Measurements from ENCODE around the gene CLEC20A. TPM values are rescaled to one million over a fixed set of nuclear protein-coding genes. Genes with fewer than 3 reads are reported as not detected.

CLEC20A gene
- total and polyA plus RNA-seq, 2 of the 8 experiments (the other 6 are each of a cell fraction or from before 2014, with no cell fraction given): not detected

DNA sequence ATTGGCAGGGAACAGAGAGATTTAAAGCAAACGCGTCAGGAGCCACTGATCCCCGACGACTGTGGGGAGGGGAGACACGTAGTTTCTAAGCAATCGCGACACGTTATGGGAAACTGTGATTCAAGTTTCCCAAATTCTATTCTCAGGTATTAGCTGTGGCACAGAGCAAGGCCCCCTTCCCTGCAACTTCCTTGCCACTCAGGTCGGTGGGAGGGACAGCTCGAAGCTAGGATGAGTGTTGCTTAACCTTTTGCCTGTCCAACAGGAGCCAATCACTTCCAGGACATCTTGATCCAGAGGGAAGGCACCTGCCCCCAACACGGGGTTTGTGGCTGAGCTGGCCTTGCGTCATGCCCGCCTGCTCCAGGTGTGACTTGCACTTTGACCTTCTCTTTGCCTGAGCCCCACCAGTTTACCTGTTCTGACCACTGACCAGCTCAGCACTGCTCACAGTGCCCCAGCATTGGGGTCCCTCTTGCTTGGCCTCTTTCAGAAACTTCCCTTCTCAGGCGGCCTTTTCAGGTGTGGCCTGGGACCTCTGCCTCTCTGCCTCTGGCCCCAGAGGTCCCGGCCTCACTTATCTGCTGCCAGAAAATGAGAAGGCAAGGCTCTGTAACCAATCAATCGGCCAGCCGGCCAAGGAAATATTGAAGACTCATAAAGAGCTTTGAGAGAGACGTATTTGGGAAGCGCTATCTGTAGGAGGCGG is 40.8 kb upstream of the CLEC20A start:
- Histone ChIP-seq H3K9ac (replicated peaks in 1 of 4; ENCODE audit: extremely low read depth in 1 of 4, low read depth in 3 of 4, low read length in 3 of 4) (no peak overlapping the region), H4K91ac (replicated peaks; ENCODE audit: insufficient read length, low read length) (no peak overlapping the region), H3K18ac (ENCODE audit: extremely low read depth, low read length) (no peak overlapping the region), H2AFZ (ENCODE audit: low read length) (0 out of 2 replicates have a peak overlapping the region, but pooled peaks have one; percentile 31), H3K14ac (ENCODE audit: insufficient read length) (no peak overlapping the region), H2BK5ac (ENCODE audit: low read depth, low read length) (no peak overlapping the region), H4K5ac (ENCODE audit: insufficient read length, low read depth, low read length) (no peak overlapping the region), H2AK5ac (ENCODE audit: low read depth, low read length) (no peak overlapping the region), H3K56ac (replicated peaks; ENCODE audit: insufficient read length, low read depth, low read length) (no peak overlapping the region), H2BK120ac (replicated peaks; ENCODE audit: low read depth, low read length) (no peak overlapping the region), H3K79me1 (ENCODE audit: low read depth, low read length) (no peaks in the 10 kb centered on the region), H2BK20ac (ENCODE audit: low read length) (no peak overlapping the region), H3K23ac (ENCODE audit: insufficient read length) (no peak overlapping the region), H3K4me3 (ENCODE audit: extremely low read depth in 1 of 4, insufficient read depth in 2 of 4, low read depth in 3 of 4, low read length in 4 of 4) (no peak overlapping the region), H3K23me2 (ENCODE audit: low read depth, low read length) (peaks cover 7% of the 10 kb centered on the region), H3K4ac (replicated peaks; ENCODE audit: insufficient read length, low read depth, low read length) (no peak overlapping the region), H3K9me3 (ENCODE audit: insufficient read depth in 2 of 2, low read depth in 1 of 2, low read length in 1 of 2) (no peaks in the 10 kb centered on the region), H2BK12ac (ENCODE audit: low read depth, low read length) (no peak overlapping the region), H3K4me1 (replicated peaks in 1 of 4; ENCODE audit: control insufficient read depth in 3 of 4, insufficient read depth in 4 of 4, low read length in 3 of 4) (0 out of 7 replicates have a peak, but pooled peaks cover 0 to 4% (median 1%) of the 10 kb centered on the region in 4 experiments), H4K8ac (ENCODE audit: extremely low read depth, insufficient read depth, low read length) (no peak overlapping the region), H3K36me3 (ENCODE audit: control insufficient read depth in 2 of 4, insufficient read depth in 4 of 4, low read length in 3 of 4) (no peaks in the 10 kb centered on the region), H3K4me2 (ENCODE audit: insufficient read depth in 1 of 2, low read depth in 2 of 2, low read length in 2 of 2) (no peak overlapping the region), H3K79me2 (ENCODE audit: control insufficient read depth in 1 of 2, insufficient read depth in 2 of 2, low read length in 2 of 2) (no peaks in the 10 kb centered on the region), H2BK15ac (ENCODE audit: low read length) (no peak overlapping the region), H4K20me1 (replicated peaks in 1 of 2; ENCODE audit: control insufficient read depth in 1 of 2, insufficient read depth in 2 of 2, low read length in 2 of 2) (no peaks in the 10 kb centered on the region), H3K27me3 (replicated peaks in 1 of 4; ENCODE audit: control insufficient read depth in 3 of 4, extremely low read depth in 1 of 4, insufficient read depth in 3 of 4, low read length in 3 of 4) (no peaks in the 10 kb centered on the region; a peak in 1 of 7 replicates), H3K27ac (ENCODE audit: low read depth, low read length) (no peak overlapping the region)
- TF ChIP-seq RXRA (IDR thresholded peaks at IDR 0.05; ENCODE audit: insufficient read depth, low read depth, low read length) (no peak), CTBP2 (IDR thresholded peaks at IDR 0.05; ENCODE audit: borderline replicate concordance, insufficient read depth, insufficient read length, low read length) (no peak), BCL11A (IDR thresholded peaks at IDR 0.05; ENCODE audit: low read depth in 2 of 2, low read length in 2 of 2) (no peak), TBP (IDR thresholded peaks at IDR 0.05; ENCODE audit: low read depth, low read length) (no peak), EZH2 (IDR thresholded peaks at IDR 0.05; ENCODE audit: low read depth, low read length, severe bottlenecking) (no peak), SP1 (IDR thresholded peaks at IDR 0.05; ENCODE audit: low read depth, low read length) (no peak), RAD21 (IDR thresholded peaks at IDR 0.05 in 1 of 2, conservative IDR thresholded peaks at IDR 0.05 in 1 of 2; ENCODE audit: low read depth in 2 of 2, low read length in 2 of 2) (no peak), MAFK (IDR thresholded peaks at IDR 0.05; ENCODE audit: low read depth, low read length) (no peak), CBX8 (IDR thresholded peaks at IDR 0.05; ENCODE audit: borderline replicate concordance, low read depth, low read length) (no peak)
- TF ChIP-seq, protein P1, sequence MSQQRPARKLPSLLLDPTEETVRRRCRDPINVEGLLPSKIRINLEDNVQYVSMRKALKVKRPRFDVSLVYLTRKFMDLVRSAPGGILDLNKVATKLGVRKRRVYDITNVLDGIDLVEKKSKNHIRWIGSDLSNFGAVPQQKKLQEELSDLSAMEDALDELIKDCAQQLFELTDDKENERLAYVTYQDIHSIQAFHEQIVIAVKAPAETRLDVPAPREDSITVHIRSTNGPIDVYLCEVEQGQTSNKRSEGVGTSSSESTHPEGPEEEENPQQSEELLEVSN (IDR thresholded peaks at IDR 0.05): no peak
- WGBS, 2 experiments (ENCODE audit: extremely low coverage in 1 of 2, insufficient coverage in 1 of 2, insufficient read length in 1 of 2, insufficient replicate concordance in 2 of 2, low coverage in 1 of 2, low lambda C conversion rate in 2 of 2, missing lambda C conversion rate in 1 of 2): 89% methylated on average over 16 of the region's 20 CpGs; no CpG with 5 or more reads in 1 of the 2 experiments
- FAIRE-seq (no peak), DNase-seq (ENCODE audit: low read depth in 1 of 2, low spot score in 2 of 2) (no peak)
- CTCF ChIA-PET (ENCODE audit: partially characterized antibody): interaction anchor here (0.5 to 9.1 kb wide), 13 partner anchors 8 to 468 kb away, joined by 3 to 92 read pairs (median 4); no protein-coding TSS in a partner anchor
- POLR2A ChIA-PET (ENCODE audit: partially characterized antibody): interaction anchor here (1.4 kb wide), 1 partner anchor 9 kb away, joined by 3 read pairs; no protein-coding TSS in a partner anchor

Measured in H1 (cell line).